Right ventricle myocardium inferior (tissue), 1 donor: ENCODE measurements around the gene SAXO2. TPM values are rescaled to one million over a fixed set of nuclear protein-coding genes. Genes with fewer than 3 reads are reported as not detected.
"Not testable (repeated sequence)": the region's sequence is repeated elsewhere in the genome, so short reads cannot be mapped to it uniquely, and the experiment has no call there.

Source experiments
- ATAC-seq: fragments of 200-7000 bp; cut with Tn5 transposase; one replicate; pipeline ENCODE4 v1.9.1; 2020; ENCODE audit warnings: mild to moderate bottlenecking, moderate library complexity
- DNase-seq: peaks from one replicate; pipeline ENCODE4 v3.0.0; 2021; ENCODE audit errors: missing footprints
- intact Hi-C: fragments of 100-400 bp; cut with DNase I; formaldehyde crosslinking; loops from one replicate; pipeline ENCODE4 v1.11.0; 2022
- total RNA-seq: library from RNA; stranded (reverse); fragmentation: NEBNext Ultra II Directional; extraction: Animal tissue kit (Norgen Biotek cat#: 25700); gene quantifications from one replicate; pipeline ENCODE4 v1.2.1, GENCODE V29; 2021
- donor health status: DM: no; HTN: yes; CAD: no; lungs with severe emphysema.

The SAXO2 gene
- total RNA-seq, 1 donor from 2014 or later: 2.2 TPM

DNA sequence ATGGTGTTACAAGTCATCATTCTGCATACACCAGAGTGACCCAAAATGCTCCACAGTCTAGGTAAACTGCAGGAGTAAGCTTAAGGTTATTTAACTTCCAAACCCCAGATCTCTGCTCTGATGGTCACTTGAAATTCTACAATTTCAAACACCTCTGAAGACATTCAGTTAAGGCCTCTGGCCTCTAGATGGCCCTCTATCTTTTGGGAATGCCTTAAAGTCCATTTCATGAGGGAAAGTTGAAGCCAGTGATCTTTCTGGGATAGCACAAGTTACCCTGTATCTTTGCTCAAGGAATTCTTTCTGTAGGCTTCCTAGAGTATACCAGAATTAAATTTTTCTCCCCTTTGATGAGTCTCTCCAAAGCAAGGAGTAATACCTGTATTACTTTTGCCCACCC is 18.7 kb downstream of the SAXO2 start:
- DNase-seq, intact Hi-C loops, ATAC-seq: not testable (repeated sequence)

DNA sequence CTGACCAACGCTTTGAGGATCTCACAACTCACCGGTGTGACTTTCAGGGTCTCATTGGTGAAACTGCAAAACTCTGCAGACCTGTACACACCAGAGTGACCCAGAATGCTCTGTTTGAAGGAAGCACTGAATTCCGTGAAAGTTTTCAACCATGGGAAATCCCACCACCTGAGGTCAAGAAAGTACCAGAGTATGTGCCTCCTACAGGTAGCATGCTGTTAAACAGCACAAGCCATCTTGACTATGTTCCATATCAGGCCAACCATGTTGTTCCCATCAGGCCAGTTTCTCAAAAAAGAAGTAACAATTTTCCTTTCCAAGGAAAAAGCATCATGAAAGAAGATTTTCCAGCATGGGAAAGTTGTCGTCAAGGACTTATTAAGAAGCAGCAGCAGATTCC is 19.8 kb downstream of the SAXO2 start:
- ATAC-seq, DNase-seq, intact Hi-C loops: not testable (repeated sequence)

DNA sequence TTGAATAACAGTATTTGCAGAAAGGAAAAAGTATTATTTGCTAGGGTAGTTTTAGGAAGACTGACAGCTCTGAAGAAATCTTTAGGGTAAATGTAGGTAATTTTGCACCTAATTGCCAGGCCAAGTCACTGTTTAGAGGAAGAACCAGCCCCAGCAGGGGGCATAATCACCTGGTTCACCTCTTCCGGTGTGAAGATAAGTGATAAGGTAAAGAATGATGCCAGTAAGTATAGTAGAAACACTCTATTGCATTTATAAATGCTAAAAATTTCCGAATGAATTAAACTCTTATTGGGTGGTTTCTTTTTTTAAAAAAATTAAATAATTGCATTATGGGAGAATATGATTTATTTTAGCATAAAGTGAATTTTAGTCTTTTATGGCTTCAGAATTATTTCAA is 21.8 kb downstream of the SAXO2 start:
- ATAC-seq, DNase-seq, intact Hi-C loops: not testable (repeated sequence)

DNA sequence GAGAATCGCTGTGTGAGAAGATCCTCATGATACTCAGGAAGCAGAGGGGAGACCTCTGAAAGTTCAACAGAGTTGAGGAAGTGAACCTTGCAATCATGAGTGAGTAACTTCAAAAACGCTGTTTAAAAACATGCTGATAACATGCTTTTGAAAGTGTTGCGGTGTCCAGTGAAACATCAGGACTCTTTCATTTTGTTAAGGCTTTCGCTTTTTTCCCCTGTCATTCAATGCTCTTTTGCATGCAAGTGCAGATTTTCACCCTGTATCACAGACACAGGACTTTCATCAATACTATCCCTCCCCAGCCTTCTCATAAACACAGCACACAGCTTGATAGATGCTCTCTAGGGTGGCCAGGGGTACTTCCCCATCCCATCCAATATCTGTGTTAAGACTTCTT is 23.9 kb downstream of the SAXO2 start:
- intact Hi-C loops, ATAC-seq, DNase-seq: not testable (repeated sequence)

DNA sequence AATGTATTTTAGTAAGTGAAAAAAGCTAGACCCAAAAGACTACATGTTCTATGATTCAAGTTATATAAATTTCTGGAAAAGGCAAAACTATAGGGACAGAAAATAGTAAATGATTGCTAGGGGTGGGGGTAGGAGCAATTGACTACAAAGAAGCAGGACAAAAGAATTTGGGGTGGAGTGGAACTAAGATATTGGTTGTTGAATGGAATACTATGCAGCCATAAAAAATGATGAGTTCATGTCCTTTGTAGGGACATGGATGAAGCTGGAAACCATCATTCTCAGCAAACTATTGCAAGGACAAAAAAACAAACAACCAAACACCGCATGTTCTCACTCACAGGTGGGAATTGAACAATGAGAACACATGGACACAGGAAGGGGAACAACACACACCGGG is 25.6 kb downstream of the SAXO2 start:
- DNase-seq, ATAC-seq, intact Hi-C loops: not testable (repeated sequence)

GRCh38 chr15:82292271-82292670 is 29.7 kb downstream of the SAXO2 start:
- intact Hi-C loops: no loop called here
- no peak for DNase-seq
- no peak for ATAC-seq

- no peak for ATAC-seq
- intact Hi-C loops: no loop called here
- no peak for DNase-seq
Observed at GRCh38 chr15:82294061-82294690, 31.6 kb downstream of the SAXO2 start.

DNA sequence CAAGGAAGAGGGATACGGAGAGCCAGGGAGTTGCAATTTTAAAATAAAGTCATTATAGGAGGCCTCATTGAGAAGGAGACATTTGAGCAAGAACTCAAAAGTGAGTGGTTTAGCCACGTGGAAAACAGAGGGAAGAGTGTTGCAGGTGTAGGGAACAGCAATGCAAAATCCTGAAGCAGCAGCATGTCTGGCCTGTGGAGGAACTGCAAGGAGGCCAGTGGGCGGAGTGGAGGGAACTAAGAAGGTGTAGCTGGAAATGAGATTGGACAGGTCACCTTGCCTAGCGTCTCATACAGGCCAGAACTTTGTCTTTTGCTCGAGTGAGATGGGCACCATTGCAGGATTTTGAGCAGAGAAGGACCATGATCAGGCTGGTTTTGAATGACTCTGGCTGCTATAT is 34.9 kb downstream of the SAXO2 start:
- intact Hi-C loops: no loop called here
- no peak for DNase-seq
- ATAC-seq: no peak

- ATAC-seq: no peak
Observed at GRCh38 chr15:82298032-82298431, 35.4 kb downstream of the SAXO2 start.

GRCh38 chr15:82298520-82298919 is 35.9 kb downstream of the SAXO2 start:
- intact Hi-C loops: no loop called here
- ATAC-seq (no peak), DNase-seq (peak; percentile 69)

More at GRCh38 chr15:82298032-82298431, 35.4 kb downstream of the SAXO2 start:
- intact Hi-C loops: no loop called here
- no peak for DNase-seq

GRCh38 chr15:82299511-82299914 is 36.9 kb downstream of the SAXO2 start:
- DNase-seq, ATAC-seq, intact Hi-C loops: not testable (repeated sequence)

GRCh38 chr15:82300326-82300725 is 37.7 kb downstream of the SAXO2 start:
- ATAC-seq: peak; percentile 67
- intact Hi-C loops, DNase-seq: not testable (repeated sequence)

DNA sequence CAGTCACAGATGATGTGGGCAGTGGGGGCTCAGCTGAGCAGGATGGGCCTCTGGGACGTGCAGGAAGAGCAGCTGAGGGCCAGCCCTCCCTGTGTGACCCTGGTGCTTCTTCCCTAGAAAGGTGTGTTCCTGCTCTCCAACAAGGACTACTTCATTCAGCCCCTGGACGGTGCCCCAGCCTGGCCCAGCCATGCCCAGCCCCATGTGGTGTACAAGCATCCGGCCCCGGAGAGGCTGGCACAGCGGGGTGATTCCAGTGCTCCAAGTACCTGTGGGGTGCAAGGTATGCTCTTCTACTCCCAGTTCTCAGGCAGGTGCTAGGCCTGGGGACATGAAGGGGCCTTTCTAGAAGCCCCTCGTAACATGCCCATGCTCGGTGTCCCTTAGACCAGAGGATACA is 38.3 kb downstream of the SAXO2 start:
- intact Hi-C loops: no loop called here
- DNase-seq (no peak), ATAC-seq (no peak)

- ATAC-seq: no peak
- DNase-seq: no peak
- intact Hi-C loops: no loop called here
Observed at GRCh38 chr15:82301296-82302016, 38.8 kb downstream of the SAXO2 start.

GRCh38 chr15:82303956-82304777 is 41.5 kb downstream of the SAXO2 start:
- DNase-seq (no peak), ATAC-seq (no peak)
- intact Hi-C loops: no loop called here

DNA sequence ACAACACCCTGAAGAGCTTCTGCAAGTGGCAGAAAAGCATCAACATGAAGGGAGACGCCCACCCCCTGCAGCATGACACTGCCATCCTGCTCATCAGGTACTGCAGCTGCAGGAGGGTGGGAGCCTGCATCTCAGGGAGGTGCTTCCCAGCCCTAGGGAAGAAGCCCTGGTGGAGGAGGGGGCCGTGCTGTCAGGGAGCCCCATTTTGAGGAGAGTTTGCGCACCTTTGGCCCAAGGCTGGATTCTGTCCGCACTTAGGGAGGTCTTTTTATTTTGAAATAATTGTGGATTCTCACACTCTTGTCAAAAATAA is 42.1 kb downstream of the SAXO2 start:
- intact Hi-C loops: no loop called here
- ATAC-seq (no peak), DNase-seq (no peak)

DNA sequence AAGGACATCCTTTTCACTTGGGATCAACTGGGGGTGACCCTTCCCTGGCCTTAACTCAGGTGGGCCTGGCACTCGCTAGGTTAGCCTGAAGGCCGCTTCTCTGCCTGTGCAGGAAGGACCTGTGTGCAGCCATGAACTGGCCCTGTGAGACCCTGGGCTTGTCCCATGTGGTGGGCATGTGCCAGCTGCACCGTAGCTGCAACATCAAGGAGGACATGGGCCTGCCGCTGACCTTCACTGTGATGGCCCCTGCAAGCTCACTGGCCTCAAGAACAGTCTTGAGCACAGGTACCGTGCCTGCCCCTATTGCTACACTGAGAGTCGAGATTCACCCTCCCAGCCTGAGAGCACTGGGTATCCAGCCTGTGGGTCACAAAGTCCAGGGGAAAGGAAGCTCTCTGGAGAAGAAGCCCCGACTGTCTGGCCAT is 43.0 kb downstream of the SAXO2 start:
- no peak for DNase-seq
- no peak for ATAC-seq
- intact Hi-C loops: no loop called here

- intact Hi-C loops: no loop called here
- no peak for DNase-seq
- ATAC-seq: no peak
Observed at GRCh38 chr15:82306791-82307713, 44.4 kb downstream of the SAXO2 start.

GRCh38 chr15:82307714-82308081 is 45.1 kb downstream of the SAXO2 start:
- no peak for DNase-seq
- intact Hi-C loops: no loop called here
- ATAC-seq: no peak
